SU-DHL-6 (cell line): Measurements from ENCODE around the gene SNX25.
"Not testable (repeated sequence)": the region's sequence is repeated elsewhere in the genome, so short reads cannot be mapped to it uniquely, and the experiment has no call there.

ENCODE experiments used
- H2AFZ ChIP-seq: fragments of 200-600 bp; sonication (generic); 2 replicates; pipeline ENCODE4 v1.6.1; 2014; ENCODE audit warnings: low read depth, mild to moderate bottlenecking, moderate library complexity, mixed read lengths, antibody characterized with exemption, low read length; ENCODE audit not compliant: severe bottlenecking
- H3F3A ChIP-seq: fragments of 200-600 bp; shearing (Covaris generic); 2 replicates; pipeline ENCODE4 v1.6.0; 2016; ENCODE audit warnings: antibody characterized with exemption, mild to moderate bottlenecking; ENCODE audit not compliant: insufficient read depth
- H3K27ac ChIP-seq: fragments of 200-600 bp; sonication (generic); 2 replicates; pipeline ENCODE4 v1.5.1; 2016; ENCODE audit warnings: low read depth, mild to moderate bottlenecking, low read length, moderate library complexity, mixed read lengths
- H3K27me3 ChIP-seq: fragments of 200-600 bp; sonication (generic), shearing (Covaris generic); 2 replicates; pipeline ENCODE4 v1.6.0; 2014; ENCODE audit warnings: mild to moderate bottlenecking, low read length
- H3K36me3 ChIP-seq: fragments of 200-600 bp; sonication (generic); 2 replicates; pipeline ENCODE4 v1.6.1; 2014; ENCODE audit warnings: mild to moderate bottlenecking, low read length, mixed read lengths
- H3K4me2 ChIP-seq: fragments of 300-600, 200-600 bp; shearing (Covaris generic), sonication (generic); 2 replicates; pipeline ENCODE4 v1.6.0; 2014; ENCODE audit warnings: low read length, low read depth, mild to moderate bottlenecking; ENCODE audit not compliant: poor library complexity, severe bottlenecking
- H3K4me3 ChIP-seq: fragments of 200-600 bp; sonication (generic); 2 replicates; pipeline ENCODE4 v1.5.1; 2014; ENCODE audit warnings: antibody characterized with exemption, low read length, mild to moderate bottlenecking, mixed read lengths; ENCODE audit not compliant: insufficient read depth, poor library complexity, severe bottlenecking
- H3K79me2 ChIP-seq: fragments of 200-600 bp; sonication (generic); 2 replicates; pipeline ENCODE4 v1.6.1; 2014; ENCODE audit warnings: mild to moderate bottlenecking, low read length, moderate library complexity; ENCODE audit not compliant: insufficient read depth
- H3K9ac ChIP-seq: fragments of 200-600 bp; sonication (generic); 2 replicates; pipeline ENCODE4 v1.7.0; 2014; ENCODE audit warnings: mild to moderate bottlenecking, low read length
- H3K9me2 ChIP-seq: fragments of 200-600 bp; sonication (generic); replicated peaks from 2 replicates; pipeline ENCODE4 v1.6.1; 2014; ENCODE audit warnings: low read length; ENCODE audit not compliant: insufficient read depth
- H3K9me3 ChIP-seq: fragments of 200-600 bp; sonication (generic); 2 replicates; pipeline ENCODE4 v1.6.1; 2014; ENCODE audit warnings: low read length, mixed read lengths; ENCODE audit not compliant: insufficient read depth
- H4K20me1 ChIP-seq: fragments of 200-600 bp; sonication (generic); 2 replicates; pipeline ENCODE4 v1.6.1; 2014; ENCODE audit warnings: low read depth, mild to moderate bottlenecking, antibody characterized with exemption, low read length, moderate library complexity, mixed read lengths
- EZH2phosphoT487 ChIP-seq: fragments of 200-600 bp; sonication (generic), shearing (Covaris generic); conservative IDR thresholded peaks from 2 replicates; pipeline ENCODE4 v1.6.1; 2018; ENCODE audit warnings: mild to moderate bottlenecking, antibody characterized with exemption, low read length, moderate library complexity, mixed read lengths
- TF ChIP-seq, protein P1 (sequence below): fragments of 200-600 bp; sonication (generic); IDR thresholded peaks from one replicate; pipeline ENCODE4 v1.5.1; 2017; ENCODE audit warnings: antibody characterized with exemption, mild to moderate bottlenecking, low read length, moderate library complexity; ENCODE audit not compliant: insufficient read depth, poor library complexity, severe bottlenecking

The SNX25 gene

GRCh38 chr4:185203486-185204237 lies 5.7 kb upstream of the SNX25 start, which contains the start of gene CFAP97:
Gene CFAP97, minus strand, starts transcription at chr4:185204000. Its CDS starts 12,804 bp downstream, at chr4:185191196.
- Histone ChIP-seq H3K9ac (peak within 1 kb of the TSS; percentile 81), H3K4me3 (peak within 1 kb of the TSS; percentile 67), H3K27me3 (no peaks in the 10 kb centered on the region), H3K9me2 (no peaks in the 10 kb centered on the region), H3K9me3 (no peaks in the 10 kb centered on the region), H4K20me1 (no peaks in the 10 kb centered on the region), H3K79me2 (peaks cover 47% of the 10 kb centered on the region), H2AFZ (peak within 1 kb of the TSS; percentile 78), H3K36me3 (no peaks in the 10 kb centered on the region), H3F3A (peaks cover 24% of the 10 kb centered on the region), H3K4me2 (peak within 1 kb of the TSS; percentile 99), H3K27ac (peak within 1 kb of the TSS; percentile 77)
- no peak for TF ChIP-seq EZH2phosphoT487
- TF ChIP-seq, protein P1, sequence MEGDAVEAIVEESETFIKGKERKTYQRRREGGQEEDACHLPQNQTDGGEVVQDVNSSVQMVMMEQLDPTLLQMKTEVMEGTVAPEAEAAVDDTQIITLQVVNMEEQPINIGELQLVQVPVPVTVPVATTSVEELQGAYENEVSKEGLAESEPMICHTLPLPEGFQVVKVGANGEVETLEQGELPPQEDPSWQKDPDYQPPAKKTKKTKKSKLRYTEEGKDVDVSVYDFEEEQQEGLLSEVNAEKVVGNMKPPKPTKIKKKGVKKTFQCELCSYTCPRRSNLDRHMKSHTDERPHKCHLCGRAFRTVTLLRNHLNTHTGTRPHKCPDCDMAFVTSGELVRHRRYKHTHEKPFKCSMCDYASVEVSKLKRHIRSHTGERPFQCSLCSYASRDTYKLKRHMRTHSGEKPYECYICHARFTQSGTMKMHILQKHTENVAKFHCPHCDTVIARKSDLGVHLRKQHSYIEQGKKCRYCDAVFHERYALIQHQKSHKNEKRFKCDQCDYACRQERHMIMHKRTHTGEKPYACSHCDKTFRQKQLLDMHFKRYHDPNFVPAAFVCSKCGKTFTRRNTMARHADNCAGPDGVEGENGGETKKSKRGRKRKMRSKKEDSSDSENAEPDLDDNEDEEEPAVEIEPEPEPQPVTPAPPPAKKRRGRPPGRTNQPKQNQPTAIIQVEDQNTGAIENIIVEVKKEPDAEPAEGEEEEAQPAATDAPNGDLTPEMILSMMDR, result no peak

- H3K4me3 ChIP-seq, result peak overlapping the region; percentile 67
- H4K20me1 ChIP-seq, result no peaks in the 10 kb centered on the region
- H3K9ac ChIP-seq, result peak overlapping the region; percentile 81
- H3F3A ChIP-seq, result peaks cover 26% of the 10 kb centered on the region
- no peaks in the 10 kb centered on the region for H3K36me3 ChIP-seq
- H3K79me2 ChIP-seq, result peaks cover 46% of the 10 kb centered on the region
- H3K4me2 ChIP-seq, result peak overlapping the region; percentile 99
- peak overlapping the region; percentile 72 for H2AFZ ChIP-seq
- H3K9me3 ChIP-seq, result no peaks in the 10 kb centered on the region
- H3K9me2 ChIP-seq, result no peaks in the 10 kb centered on the region
- H3K27ac ChIP-seq, result peak overlapping the region; percentile 77
- TF ChIP-seq, protein P1, result no peak
- TF ChIP-seq EZH2phosphoT487, result no peak
- no peaks in the 10 kb centered on the region for H3K27me3 ChIP-seq
Measured at GRCh38 chr4:185204238-185204910, 5.0 kb upstream of the SNX25 start.

- Histone ChIP-seq H3K4me3 (peak overlapping the region; percentile 67), H3K79me2 (peaks cover 39% of the 10 kb centered on the region), H3K4me2 (peak overlapping the region; percentile 99), H3K9ac (peak overlapping the region; percentile 81), H3F3A (peaks cover 26% of the 10 kb centered on the region)
- H3K9me2 ChIP-seq, H3K27ac ChIP-seq, H4K20me1 ChIP-seq, H3K36me3 ChIP-seq, H3K9me3 ChIP-seq, H2AFZ ChIP-seq, H3K27me3 ChIP-seq: not testable (repeated sequence)
Measured at GRCh38 chr4:185205073-185205472, 4.3 kb upstream of the SNX25 start.
